ENCODE results near the gene SPATA9.

DNA sequence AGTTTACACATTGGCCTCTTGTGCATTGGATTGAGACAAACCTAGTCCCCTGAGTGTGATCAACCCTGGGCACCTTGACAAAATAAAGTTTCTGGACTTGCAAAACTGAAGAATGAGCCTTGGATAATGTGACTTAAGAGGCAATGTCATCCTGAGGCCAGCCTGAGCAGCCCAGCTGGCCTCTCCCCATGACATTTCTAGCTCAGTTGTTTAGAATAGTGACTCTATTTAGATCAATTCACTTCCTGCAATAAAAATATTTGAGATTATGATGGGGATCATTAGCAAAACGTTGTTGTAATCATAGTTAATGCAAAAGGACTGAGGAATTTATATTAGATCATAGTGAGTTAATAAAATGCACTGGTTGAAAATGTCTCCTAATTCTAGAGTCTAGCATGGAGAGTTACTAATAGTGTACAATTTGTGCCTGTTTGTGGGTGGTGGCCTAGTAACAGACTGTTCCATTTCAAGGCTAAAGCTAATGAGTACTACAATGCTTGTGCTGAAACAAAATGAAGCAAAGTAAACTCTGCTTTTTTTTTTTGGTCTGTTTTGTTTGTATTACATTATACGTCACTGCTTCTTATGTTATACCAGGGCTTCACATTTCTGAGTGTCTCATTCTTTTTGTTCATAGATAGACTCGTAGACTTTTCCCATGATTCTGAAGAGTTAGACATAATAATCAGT, 37.4 kb upstream of the SPATA9 start:
- TF ChIP-seq, protein P1, sequence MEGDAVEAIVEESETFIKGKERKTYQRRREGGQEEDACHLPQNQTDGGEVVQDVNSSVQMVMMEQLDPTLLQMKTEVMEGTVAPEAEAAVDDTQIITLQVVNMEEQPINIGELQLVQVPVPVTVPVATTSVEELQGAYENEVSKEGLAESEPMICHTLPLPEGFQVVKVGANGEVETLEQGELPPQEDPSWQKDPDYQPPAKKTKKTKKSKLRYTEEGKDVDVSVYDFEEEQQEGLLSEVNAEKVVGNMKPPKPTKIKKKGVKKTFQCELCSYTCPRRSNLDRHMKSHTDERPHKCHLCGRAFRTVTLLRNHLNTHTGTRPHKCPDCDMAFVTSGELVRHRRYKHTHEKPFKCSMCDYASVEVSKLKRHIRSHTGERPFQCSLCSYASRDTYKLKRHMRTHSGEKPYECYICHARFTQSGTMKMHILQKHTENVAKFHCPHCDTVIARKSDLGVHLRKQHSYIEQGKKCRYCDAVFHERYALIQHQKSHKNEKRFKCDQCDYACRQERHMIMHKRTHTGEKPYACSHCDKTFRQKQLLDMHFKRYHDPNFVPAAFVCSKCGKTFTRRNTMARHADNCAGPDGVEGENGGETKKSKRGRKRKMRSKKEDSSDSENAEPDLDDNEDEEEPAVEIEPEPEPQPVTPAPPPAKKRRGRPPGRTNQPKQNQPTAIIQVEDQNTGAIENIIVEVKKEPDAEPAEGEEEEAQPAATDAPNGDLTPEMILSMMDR (IDR thresholded peaks at IDR 0.05 in 2 of 3, conservative IDR thresholded peaks at IDR 0.05 in 1 of 3; ENCODE audit: borderline replicate concordance in 1 of 3, insufficient read depth in 1 of 3, low read depth in 2 of 3, low read length in 2 of 3): no peak
- TF ChIP-seq, protein P2, sequence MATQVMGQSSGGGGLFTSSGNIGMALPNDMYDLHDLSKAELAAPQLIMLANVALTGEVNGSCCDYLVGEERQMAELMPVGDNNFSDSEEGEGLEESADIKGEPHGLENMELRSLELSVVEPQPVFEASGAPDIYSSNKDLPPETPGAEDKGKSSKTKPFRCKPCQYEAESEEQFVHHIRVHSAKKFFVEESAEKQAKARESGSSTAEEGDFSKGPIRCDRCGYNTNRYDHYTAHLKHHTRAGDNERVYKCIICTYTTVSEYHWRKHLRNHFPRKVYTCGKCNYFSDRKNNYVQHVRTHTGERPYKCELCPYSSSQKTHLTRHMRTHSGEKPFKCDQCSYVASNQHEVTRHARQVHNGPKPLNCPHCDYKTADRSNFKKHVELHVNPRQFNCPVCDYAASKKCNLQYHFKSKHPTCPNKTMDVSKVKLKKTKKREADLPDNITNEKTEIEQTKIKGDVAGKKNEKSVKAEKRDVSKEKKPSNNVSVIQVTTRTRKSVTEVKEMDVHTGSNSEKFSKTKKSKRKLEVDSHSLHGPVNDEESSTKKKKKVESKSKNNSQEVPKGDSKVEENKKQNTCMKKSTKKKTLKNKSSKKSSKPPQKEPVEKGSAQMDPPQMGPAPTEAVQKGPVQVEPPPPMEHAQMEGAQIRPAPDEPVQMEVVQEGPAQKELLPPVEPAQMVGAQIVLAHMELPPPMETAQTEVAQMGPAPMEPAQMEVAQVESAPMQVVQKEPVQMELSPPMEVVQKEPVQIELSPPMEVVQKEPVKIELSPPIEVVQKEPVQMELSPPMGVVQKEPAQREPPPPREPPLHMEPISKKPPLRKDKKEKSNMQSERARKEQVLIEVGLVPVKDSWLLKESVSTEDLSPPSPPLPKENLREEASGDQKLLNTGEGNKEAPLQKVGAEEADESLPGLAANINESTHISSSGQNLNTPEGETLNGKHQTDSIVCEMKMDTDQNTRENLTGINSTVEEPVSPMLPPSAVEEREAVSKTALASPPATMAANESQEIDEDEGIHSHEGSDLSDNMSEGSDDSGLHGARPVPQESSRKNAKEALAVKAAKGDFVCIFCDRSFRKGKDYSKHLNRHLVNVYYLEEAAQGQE (IDR thresholded peaks at IDR 0.05; ENCODE audit: low read depth): no peak
- TF ChIP-seq TCF7L2 (IDR thresholded peaks at IDR 0.05; ENCODE audit: borderline replicate concordance, extremely low read depth, insufficient read depth, insufficient read length) (no peak), RAD21 (IDR thresholded peaks at IDR 0.05; ENCODE audit: low read depth) (no peak), SIN3A (IDR thresholded peaks at IDR 0.05; ENCODE audit: low read depth) (no peak)
- TF ChIP-seq, protein P3, sequence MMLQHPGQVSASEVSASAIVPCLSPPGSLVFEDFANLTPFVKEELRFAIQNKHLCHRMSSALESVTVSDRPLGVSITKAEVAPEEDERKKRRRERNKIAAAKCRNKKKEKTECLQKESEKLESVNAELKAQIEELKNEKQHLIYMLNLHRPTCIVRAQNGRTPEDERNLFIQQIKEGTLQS (IDR thresholded peaks at IDR 0.05): no peak

Measured in HCT116 (cell line).